Thyroid gland (tissue), 4 donors: Measurements from ENCODE around the gene VWA1. TPM values are rescaled to one million over a fixed set of nuclear protein-coding genes. Genes with fewer than 3 reads are reported as not detected.

Experiments used
- DNase-seq, 2 donors: peaks; one replicate each; pipeline ENCODE4 v3.0.0-alpha.2; 2019
- H3K27ac ChIP-seq, 3 donors: fragments of 200-600 bp; sonication (generic); 1 replicate in 2 of 3; 2 replicates in 1 of 3; pipeline ENCODE4 v1.5.1; 2016 to 2019; ENCODE audit warnings: mild to moderate bottlenecking in 1 of 3, moderate library complexity in 1 of 3
- H3K27me3 ChIP-seq: fragments of 200-600 bp; sonication (generic); one replicate; pipeline ENCODE4 v1.5.1; 2019
- H3K36me3 ChIP-seq, 2 donors: fragments of 200-600 bp; sonication (generic); one replicate each; pipeline ENCODE4 v1.5.1; 2016 to 2019
- H3K4me1 ChIP-seq, 2 donors: fragments of 200-600 bp; sonication (generic); one replicate each; pipeline ENCODE4 v1.5.1; 2017 to 2019
- H3K4me3 ChIP-seq, 3 donors: fragments of 200-600 bp; sonication (generic); replicated peaks in 1 of 3; 1 replicate in 2 of 3; 2 replicates in 1 of 3; pipeline ENCODE4 v1.5.1; 2016; ENCODE audit warnings: mild to moderate bottlenecking in 1 of 3
- H3K9me3 ChIP-seq: fragments of 200-600 bp; sonication (generic); one replicate; pipeline ENCODE4 v1.5.1; 2017
- CTCF ChIP-seq, 6 experiments: fragments of 200-600 bp in 3 of 6; fragments of 450-650 bp in 3 of 6; sonication (generic) in 3 of 6; IDR thresholded peaks; one replicate each; pipeline ENCODE4 v1.5.1; 2016 to 2019; ENCODE audit warnings: antibody characterized with exemption in 6 of 6, mild to moderate bottlenecking in 2 of 6, inconsistent platforms in 1 of 6, moderate library complexity in 1 of 6
- POLR2A ChIP-seq, 2 donors: fragments of 450-650 bp; IDR thresholded peaks; one replicate each; pipeline ENCODE4 v1.6.1; 2017; ENCODE audit warnings: antibody characterized with exemption in 2 of 2, mild to moderate bottlenecking in 2 of 2, moderate library complexity in 1 of 2
- WGBS, 2 donors: methylation state at CpG; one replicate each; pipeline ENCODE4 v1.1.5; 2017; 5-methylcytosine and 5-hydroxymethylcytosine counted together
- intact Hi-C: fragments of 100-400 bp; cut with DNase I; formaldehyde crosslinking; loops from one replicate; pipeline ENCODE4 v1.15.1; 2023
- total RNA-seq, 4 donors: library from RNA; depleted of rRNA; stranded (reverse); fragments of >200 nt; gene quantifications; one replicate each; pipeline ENCODE4 v1.2.3, GENCODE V29; 2016

Gene VWA1
- total RNA-seq, 4 donors from 2014 or later: 11.4 to 52.0 (median 30.3) TPM

DNA sequence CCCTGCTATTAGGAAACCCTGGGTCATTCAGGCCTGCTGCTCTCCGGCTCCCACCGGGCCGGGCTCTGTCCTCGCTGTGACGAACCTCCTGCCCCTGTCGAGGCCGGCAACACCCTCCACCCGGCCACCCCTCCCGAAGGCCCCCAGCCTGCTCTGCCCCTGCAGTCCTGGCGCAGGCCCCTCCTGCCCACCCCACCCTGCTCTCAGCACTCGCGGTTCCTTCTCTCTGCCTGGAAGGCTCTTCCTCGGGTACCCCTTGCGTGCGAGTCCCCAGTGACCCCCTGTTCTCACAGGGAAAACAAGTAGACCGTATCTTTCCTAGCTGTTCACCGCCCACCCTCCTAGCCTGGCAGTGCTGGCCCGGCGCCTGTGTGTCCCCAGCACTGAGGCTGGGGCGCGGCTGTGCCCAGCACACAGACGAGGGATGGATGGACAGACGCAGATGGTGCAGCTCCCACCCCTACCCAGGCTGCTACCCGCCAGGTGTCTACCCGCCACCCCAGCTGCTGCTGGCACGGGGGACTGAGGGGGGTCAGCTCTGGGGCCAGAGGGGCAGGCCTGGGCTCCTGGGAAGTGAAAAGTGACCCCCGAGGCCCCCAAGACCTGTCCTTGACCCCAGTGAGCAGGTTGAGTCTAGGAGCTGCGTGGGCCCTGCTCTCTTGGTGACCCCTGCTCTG lies 3.1 kb upstream of the VWA1 start:
- TF ChIP-seq POLR2A (IDR thresholded peaks at IDR 0.05) (no peak), CTCF (IDR thresholded peaks at IDR 0.05) (no peak)
- no peaks in the 10 kb centered on the region for H3K27me3 ChIP-seq
- H3K36me3 ChIP-seq: no peaks in the 10 kb centered on the region
- no peak overlapping the region for H3K4me3 ChIP-seq
- peak overlapping the region in 2 of 3 donors; percentile 69 to 73 for H3K27ac ChIP-seq
- peaks cover 16 to 70% of the 10 kb centered on the region in 2 donors for H3K4me1 ChIP-seq
- 81 to 91% methylated on average over 15 to 21 of the region's 28 CpGs for WGBS, 2 donors
- intact Hi-C loops: no loop called here
- no peaks in the 10 kb centered on the region for H3K9me3 ChIP-seq
- DNase-seq: no peak

DNA sequence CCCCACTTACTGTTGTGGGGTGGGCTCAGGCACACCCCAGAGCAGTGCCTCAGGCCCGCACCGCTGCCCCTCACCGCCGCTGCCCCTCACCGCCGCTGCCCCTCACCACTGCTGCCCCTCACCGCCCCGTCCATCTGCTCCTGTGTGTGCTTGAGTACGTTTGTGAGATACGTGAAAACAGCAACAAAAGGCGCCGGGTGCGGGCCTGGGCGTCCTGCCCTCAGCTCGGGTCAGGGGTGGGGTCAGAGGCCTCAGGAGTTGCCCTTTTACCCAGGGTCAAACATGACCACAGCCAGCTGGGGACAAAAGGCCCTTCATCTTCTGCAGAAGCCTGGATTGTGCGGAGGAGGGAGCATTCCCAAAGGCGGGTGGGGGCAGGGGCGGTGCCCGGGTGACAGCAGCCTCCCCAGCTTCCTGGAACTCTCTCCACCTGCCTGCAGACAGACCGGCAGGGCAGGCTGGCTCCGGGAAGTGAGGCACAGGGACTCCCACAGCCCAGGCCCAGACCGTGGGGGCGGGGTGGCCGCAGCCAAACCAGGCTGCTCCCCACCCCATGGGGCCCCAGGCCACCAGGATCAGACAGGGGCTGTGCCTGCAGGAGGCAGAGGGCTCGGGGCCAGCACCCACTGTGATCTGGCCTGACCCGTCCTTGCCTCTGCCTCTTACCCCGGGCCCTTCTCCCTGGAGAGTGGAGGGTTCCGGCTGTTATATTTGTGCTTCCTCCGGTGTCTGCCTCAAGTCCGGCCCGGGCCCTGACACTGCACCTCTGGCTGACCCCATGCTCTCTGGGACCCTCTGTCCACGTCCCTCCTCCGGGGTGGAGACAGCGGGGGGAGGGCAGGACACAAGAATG lies 2.3 kb upstream of the VWA1 start:
- intact Hi-C loops: no loop called here
- DNase-seq: peak; percentile 34 to 43
- Histone ChIP-seq H3K27me3 (no peaks in the 10 kb centered on the region), H3K27ac (peak overlapping the region; percentile 26 to 69 (median 59)), H3K9me3 (no peaks in the 10 kb centered on the region), H3K4me3 (no peak overlapping the region), H3K4me1 (peaks cover 16 to 70% of the 10 kb centered on the region in 2 donors), H3K36me3 (no peaks in the 10 kb centered on the region)
- 61 to 79% methylated on average over 17 to 34 of the region's 34 CpGs for WGBS, 2 donors
- TF ChIP-seq POLR2A (IDR thresholded peaks at IDR 0.05) (no peak), CTCF (IDR thresholded peaks at IDR 0.05) (no peak)

DNA sequence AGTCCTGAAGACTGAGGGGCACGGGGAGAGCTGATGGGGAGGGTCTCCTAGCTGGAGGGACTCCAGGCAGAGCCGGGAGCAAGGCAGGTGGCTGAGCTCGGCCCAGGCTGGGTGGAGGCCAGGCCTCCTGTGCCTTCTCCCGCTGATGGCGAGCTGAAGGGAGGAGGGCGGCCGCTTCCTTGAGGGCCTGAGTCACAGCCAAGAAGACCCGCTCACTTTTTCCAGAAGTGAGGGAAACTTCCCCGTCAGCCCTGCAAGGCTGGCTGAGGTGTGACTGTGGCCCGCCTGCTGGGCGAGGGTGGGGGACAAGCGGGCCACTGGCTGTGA lies 1.7 kb upstream of the VWA1 start:
- Histone ChIP-seq H3K9me3 (no peaks in the 10 kb centered on the region), H3K4me3 (no peak overlapping the region), H3K36me3 (no peaks in the 10 kb centered on the region), H3K27ac (peak overlapping the region; percentile 16 to 59 (median 26)), H3K27me3 (no peaks in the 10 kb centered on the region), H3K4me1 (peaks cover 16 to 70% of the 10 kb centered on the region in 2 donors)
- DNase-seq: no peak
- TF ChIP-seq CTCF (IDR thresholded peaks at IDR 0.05): no peak
- TF ChIP-seq POLR2A (IDR thresholded peaks at IDR 0.05): no peak
- WGBS, 2 donors: 27 to 65% methylated on average over 6 to 9 of the region's 12 CpGs
- intact Hi-C loops: no loop called here

DNA sequence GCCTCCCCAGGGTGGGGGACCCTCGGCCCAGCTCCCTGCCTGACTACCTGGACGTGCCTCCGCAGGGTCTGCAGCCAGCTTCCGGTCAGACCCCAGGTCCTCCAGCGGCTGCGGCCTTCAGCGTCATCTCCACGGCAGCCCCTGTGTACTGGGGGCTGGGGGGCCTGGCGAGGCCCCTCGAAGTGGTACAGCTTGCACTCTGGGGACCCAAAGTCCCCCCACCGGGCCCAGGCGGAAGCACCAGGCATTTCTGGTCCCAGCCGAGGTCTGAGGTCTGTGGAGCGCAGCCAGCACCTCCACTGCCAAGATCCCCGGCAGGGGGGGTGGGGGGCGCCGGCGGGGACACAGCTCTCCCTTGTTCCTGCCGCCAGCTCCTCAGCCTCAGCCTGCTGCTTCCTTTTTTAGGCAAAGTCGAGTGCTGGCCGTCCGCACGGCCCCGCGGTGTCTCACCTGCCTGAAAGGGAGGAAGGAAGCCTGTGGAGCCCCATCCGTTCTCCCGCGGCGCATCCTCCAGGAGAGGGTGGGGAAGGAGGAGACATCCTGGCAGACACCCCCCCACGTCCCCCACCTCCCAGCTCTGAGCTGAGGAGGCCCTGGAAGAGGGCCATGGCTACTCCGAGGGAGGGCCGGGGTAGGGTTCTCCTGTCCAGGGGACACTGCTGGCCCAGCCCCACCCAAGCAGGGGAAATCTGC lies 1.2 kb upstream of the VWA1 start:
- peaks cover 16 to 70% of the 10 kb centered on the region in 2 donors for H3K4me1 ChIP-seq
- H3K27me3 ChIP-seq: no peaks in the 10 kb centered on the region
- H3K36me3 ChIP-seq: no peaks in the 10 kb centered on the region
- 13 to 17% methylated on average over 11 to 17 of the region's 32 CpGs for WGBS, 2 donors
- H3K9me3 ChIP-seq: no peaks in the 10 kb centered on the region
- peak overlapping the region in 2 of 3 donors; percentile 16 to 59 for H3K27ac ChIP-seq
- H3K4me3 ChIP-seq: no peak overlapping the region
- peak; percentile 49 to 60 for DNase-seq
- no peak for TF ChIP-seq CTCF (IDR thresholded peaks at IDR 0.05)
- intact Hi-C loops: no loop called here

- Histone ChIP-seq H3K9me3 (no peaks in the 10 kb centered on the region), H3K36me3 (no peaks in the 10 kb centered on the region), H3K27me3 (no peaks in the 10 kb centered on the region), H3K4me3 (no peak overlapping the region), H3K27ac (peak overlapping the region in 2 of 3 donors; percentile 16 to 59), H3K4me1 (peaks cover 16 to 66% of the 10 kb centered on the region in 2 donors)
- TF ChIP-seq CTCF (IDR thresholded peaks at IDR 0.05) (no peak), POLR2A (IDR thresholded peaks at IDR 0.05) (no peak)
- DNase-seq: no peak
- intact Hi-C loops: no loop called here
- 72 to 74% methylated on average over 2 to 4 of the region's 4 CpGs for WGBS, 2 donors
Measured at GRCh38 chr1:1434824-1435105, 725 bp upstream of the VWA1 start.
